Memory B cell (primary cell): Measurements from ENCODE around the gene ADM5.

Experiments
- ATAC-seq: fragments of 150-1000 bp; cut with Tn5 transposase; 2 replicates; pipeline ENCODE4 v1.10.0; 2021; ENCODE audit warnings: low read depth, mild to moderate bottlenecking, moderate library complexity
- DNase-seq, 2 donors: peaks; one replicate each; pipeline ENCODE4 v3.0.0; 2022; ENCODE audit warnings: low spot score in 2 of 2
- H3K27ac Mint-ChIP-seq: one replicate; pipeline ENCODE4 v1.8.0; 2022; ENCODE audit warnings: mild to moderate bottlenecking, moderate library complexity, mixed read lengths
- H3K27me3 Mint-ChIP-seq: one replicate; pipeline ENCODE4 v1.8.0; 2022; ENCODE audit warnings: mixed read lengths
- H3K36me3 Mint-ChIP-seq: one replicate; pipeline ENCODE4 v1.8.0; 2022; ENCODE audit warnings: mild to moderate bottlenecking, mixed read lengths
- H3K4me1 Mint-ChIP-seq: one replicate; pipeline ENCODE4 v1.8.0; 2022; ENCODE audit warnings: mixed read lengths
- H3K4me3 Mint-ChIP-seq: one replicate; pipeline ENCODE4 v1.8.0; 2022; ENCODE audit warnings: mild to moderate bottlenecking, moderate library complexity, mixed read lengths
- H3K9me3 Mint-ChIP-seq: one replicate; pipeline ENCODE4 v1.8.0; 2022; ENCODE audit warnings: mixed read lengths

ADM5 gene

GRCh38 chr19:49665351-49666119 lies 23.9 kb upstream of the ADM5 start, which contains the start of the genes BCL2L12 and IRF3:
BCL2L12 (plus strand) TSS chr19:49665933; CDS start chr19:49666693, 760 bp downstream.
IRF3 (minus strand) TSS chr19:49665857; CDS start chr19:49664838, 1,019 bp downstream.
- H3K9me3 Mint-ChIP-seq = no peaks in the 10 kb centered on the region
- peaks cover 27% of the 10 kb centered on the region for H3K4me1 Mint-ChIP-seq
- H3K27ac Mint-ChIP-seq = peak within 1 kb of the TSS; percentile 90
- DNase-seq (peak; percentile 99 to 100), ATAC-seq (peak; percentile 90)
- no peaks in the 10 kb centered on the region for H3K27me3 Mint-ChIP-seq
- H3K4me3 Mint-ChIP-seq = peak within 1 kb of the TSS; percentile 95
- H3K36me3 Mint-ChIP-seq = peaks cover 7% of the 10 kb centered on the region

GRCh38 chr19:49666120-49666444 lies 23.3 kb upstream of the ADM5 start:
- Mint-ChIP-seq H3K27ac (peak overlapping the region; percentile 90), H3K9me3 (no peaks in the 10 kb centered on the region), H3K36me3 (peaks cover 7% of the 10 kb centered on the region), H3K4me1 (peaks cover 27% of the 10 kb centered on the region), H3K27me3 (no peaks in the 10 kb centered on the region), H3K4me3 (peak overlapping the region; percentile 95)
- peak; percentile 1 for ATAC-seq
- DNase-seq = no peak

- ATAC-seq (no peak), DNase-seq (no peak)
- Mint-ChIP-seq H3K4me1 (peaks cover 34% of the 10 kb centered on the region), H3K4me3 (no peak overlapping the region), H3K36me3 (peaks cover 5% of the 10 kb centered on the region), H3K27ac (no peak overlapping the region), H3K27me3 (no peaks in the 10 kb centered on the region), H3K9me3 (no peaks in the 10 kb centered on the region)
Measured at GRCh38 chr19:49667473-49667872, 21.9 kb upstream of the ADM5 start.

- no peaks in the 10 kb centered on the region for H3K9me3 Mint-ChIP-seq
- H3K4me1 Mint-ChIP-seq = peaks cover 35% of the 10 kb centered on the region
- H3K27me3 Mint-ChIP-seq = no peaks in the 10 kb centered on the region
- peaks cover 4% of the 10 kb centered on the region for H3K36me3 Mint-ChIP-seq
- DNase-seq = no peak
- no peak overlapping the region for H3K27ac Mint-ChIP-seq
- ATAC-seq = no peak
- no peak overlapping the region for H3K4me3 Mint-ChIP-seq
Measured at GRCh38 chr19:49669516-49669915, 19.9 kb upstream of the ADM5 start.

DNA sequence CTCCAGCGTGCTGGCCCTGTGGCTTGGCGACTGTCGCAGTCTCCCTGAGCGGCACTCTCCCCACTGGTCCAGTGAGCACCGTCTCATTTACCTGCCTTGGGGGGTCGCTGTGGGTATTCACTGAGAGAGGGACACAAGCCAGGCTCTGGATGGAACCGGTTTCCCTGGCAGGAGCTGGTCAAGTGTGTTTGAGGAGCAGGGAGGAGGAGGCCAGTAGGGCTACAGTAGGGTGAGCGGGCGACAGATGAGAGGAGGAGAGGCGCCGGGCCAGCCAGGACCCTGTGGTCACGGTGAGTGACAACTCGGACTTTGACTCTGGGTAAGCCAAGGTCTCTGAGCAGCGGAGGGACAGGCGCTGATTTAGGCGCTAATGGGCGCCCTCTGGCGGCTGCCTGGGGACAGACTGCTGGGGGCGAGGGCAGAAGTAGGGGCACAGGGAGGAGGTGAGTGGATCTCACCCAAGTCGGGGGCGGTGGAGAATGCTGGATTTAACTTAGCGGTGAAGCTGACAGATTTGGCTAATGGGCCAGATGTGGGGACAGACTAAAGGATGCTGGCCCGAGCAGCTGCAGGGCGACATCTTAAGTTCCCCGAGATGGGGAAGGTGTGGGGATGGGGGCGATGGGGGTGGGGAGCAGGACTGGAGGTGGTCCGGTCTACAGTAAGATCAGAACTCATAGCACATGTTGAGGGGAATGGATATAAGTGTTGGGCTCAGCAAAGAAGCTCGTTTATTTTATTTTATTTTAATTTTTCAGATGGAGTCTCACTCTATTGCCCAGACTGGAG lies 17.1 kb upstream of the ADM5 start:
- Mint-ChIP-seq H3K4me3 (peak overlapping the region; percentile 61), H3K36me3 (no peaks in the 10 kb centered on the region), H3K4me1 (peaks cover 25% of the 10 kb centered on the region), H3K27ac (peak overlapping the region; percentile 56), H3K9me3 (no peaks in the 10 kb centered on the region), H3K27me3 (no peaks in the 10 kb centered on the region)
- ATAC-seq = no peak
- peak; percentile 71 to 78 for DNase-seq

DNA sequence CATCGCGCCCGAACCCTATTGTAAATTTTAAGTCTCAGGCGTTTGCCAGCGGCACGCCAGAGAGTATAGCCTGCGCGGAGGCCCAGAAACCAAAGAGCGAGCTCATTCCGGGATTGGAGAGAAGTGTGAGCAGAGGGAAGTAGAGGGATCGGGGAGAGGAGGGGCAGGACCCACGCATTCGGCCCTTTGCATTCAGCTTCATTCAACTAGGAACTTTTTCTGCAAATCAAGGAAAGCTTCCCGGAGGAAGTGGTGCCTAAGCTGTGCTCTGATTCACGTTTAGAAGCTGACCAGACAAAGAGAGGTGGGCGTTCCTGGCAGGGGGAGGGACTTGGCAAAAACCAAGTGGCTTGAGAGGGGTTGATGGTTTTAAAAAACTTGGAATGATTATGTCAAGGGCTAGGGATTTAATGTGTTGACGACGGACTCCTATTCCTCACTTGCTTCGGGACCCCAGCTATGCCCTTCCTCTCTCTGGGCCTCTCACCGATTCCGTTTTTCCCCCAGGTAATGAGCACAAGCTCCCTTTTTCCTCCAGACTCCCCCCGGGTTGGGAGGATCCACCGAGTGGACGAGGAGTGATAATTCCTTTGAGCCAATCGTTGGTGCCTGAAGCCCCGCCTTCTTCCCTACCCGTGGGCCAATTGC lies 13.1 kb upstream of the ADM5 start:
- Mint-ChIP-seq H3K27me3 (no peaks in the 10 kb centered on the region), H3K4me3 (peak overlapping the region; percentile 99), H3K4me1 (peaks cover 38% of the 10 kb centered on the region), H3K36me3 (peaks cover 5% of the 10 kb centered on the region), H3K27ac (peak overlapping the region; percentile 97), H3K9me3 (no peaks in the 10 kb centered on the region)
- peak; percentile 9 for ATAC-seq
- peak in 1 of 2 donors; percentile 57 for DNase-seq

GRCh38 chr19:49676784-49677230 lies 12.6 kb upstream of the ADM5 start:
- peak overlapping the region; percentile 97 for H3K27ac Mint-ChIP-seq
- H3K27me3 Mint-ChIP-seq = no peaks in the 10 kb centered on the region
- DNase-seq (peak; percentile 89 to 97), ATAC-seq (peak; percentile 68)
- peak overlapping the region; percentile 99 for H3K4me3 Mint-ChIP-seq
- H3K4me1 Mint-ChIP-seq = peaks cover 38% of the 10 kb centered on the region
- H3K9me3 Mint-ChIP-seq = no peaks in the 10 kb centered on the region
- H3K36me3 Mint-ChIP-seq = peaks cover 5% of the 10 kb centered on the region

- DNase-seq (peak; percentile 65 to 70), ATAC-seq (peak; percentile 16)
- Mint-ChIP-seq H3K9me3 (no peaks in the 10 kb centered on the region), H3K4me1 (peaks cover 32% of the 10 kb centered on the region), H3K27me3 (no peaks in the 10 kb centered on the region), H3K4me3 (peak within 1 kb of the TSS; percentile 99), H3K36me3 (peaks cover 5% of the 10 kb centered on the region), H3K27ac (peak within 1 kb of the TSS; percentile 97)
Measured at GRCh38 chr19:49677231-49677900, 12.0 kb upstream of the ADM5 start, which contains the start of gene PRMT1. PRMT1 (plus strand) TSS chr19:49677271; CDS start chr19:49677281, 10 bp downstream.

DNA sequence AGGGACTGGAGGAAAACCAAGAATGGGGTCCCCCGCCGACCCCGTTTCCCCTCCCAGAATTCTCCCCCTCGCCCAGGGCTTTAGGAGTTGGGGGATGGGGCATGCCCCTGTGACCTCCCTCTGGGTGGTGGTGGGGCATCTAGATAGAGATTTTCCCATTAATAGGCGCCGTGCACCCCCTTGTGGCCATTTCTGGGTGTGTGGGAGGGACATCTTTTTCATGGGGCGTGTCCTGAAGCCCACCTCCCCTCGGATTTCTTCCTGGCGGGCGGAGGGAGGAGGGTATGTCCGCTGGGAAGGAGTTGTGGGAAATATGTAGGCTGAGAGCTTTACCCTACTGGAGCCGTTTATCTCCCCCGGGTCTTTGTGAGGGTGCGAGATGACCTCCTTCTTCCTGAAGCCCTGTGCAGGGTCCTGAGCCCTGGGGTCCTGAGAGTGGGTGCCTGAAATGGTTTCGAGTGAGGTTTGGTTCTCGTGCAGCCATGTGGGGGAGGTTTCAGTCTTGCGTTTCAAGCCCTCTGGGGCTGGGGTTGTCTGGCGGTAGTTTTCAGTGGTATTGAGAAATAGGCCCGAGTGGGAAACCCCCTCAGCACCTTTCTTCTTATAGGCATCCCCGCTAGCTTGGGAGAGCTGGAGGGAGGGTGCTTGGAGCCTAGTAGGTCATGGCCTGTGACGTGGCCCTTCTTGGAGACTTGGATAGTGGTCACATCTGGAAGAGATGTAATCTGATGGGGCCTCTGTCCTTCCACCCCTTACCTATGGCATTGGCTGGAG lies 11.3 kb upstream of the ADM5 start:
- Mint-ChIP-seq H3K27me3 (no peaks in the 10 kb centered on the region), H3K4me1 (peaks cover 30% of the 10 kb centered on the region), H3K4me3 (peak overlapping the region; percentile 95), H3K27ac (peak overlapping the region; percentile 97), H3K36me3 (peaks cover 5% of the 10 kb centered on the region), H3K9me3 (no peaks in the 10 kb centered on the region)
- peak; percentile 80 to 83 for DNase-seq
- peak; percentile 25 for ATAC-seq

DNA sequence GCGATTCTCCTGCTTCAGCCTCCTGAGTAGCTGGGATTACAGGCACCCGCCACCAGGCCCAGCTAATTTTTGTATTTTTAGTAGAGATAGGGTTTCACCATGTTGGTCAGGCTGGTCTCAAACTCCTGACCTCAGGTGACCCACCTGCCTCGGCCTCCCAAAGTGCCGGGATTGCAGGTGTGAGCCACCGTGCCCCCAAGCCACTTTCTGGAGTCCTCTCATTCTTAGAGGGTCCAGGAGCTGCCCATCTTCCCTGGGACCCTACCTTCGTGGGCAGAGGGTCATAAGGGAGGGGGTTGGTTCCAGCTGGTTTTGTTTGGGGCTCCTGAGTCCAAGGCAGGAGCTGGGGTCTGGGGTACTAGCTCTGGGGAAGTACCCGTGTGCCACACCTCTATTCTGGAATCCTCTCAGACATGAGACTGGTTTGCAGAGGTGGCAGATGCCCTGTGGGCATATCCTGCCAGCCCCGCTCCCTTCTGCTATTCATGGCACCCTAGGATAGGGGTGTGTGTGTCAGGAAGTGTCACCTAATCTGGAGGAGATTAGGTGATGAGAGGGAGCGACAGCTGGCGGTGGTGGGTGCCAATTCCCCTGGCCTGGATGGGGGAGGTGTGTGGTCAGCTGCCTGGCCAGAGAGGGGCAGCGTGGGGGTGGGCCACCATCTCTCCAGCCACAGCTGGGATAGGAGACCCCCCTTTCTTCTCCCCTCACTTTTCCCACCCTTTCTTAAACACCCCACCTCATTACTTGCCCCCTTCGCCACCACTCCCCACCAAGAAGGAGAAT lies 10.2 kb upstream of the ADM5 start:
- Mint-ChIP-seq H3K27ac (peak overlapping the region; percentile 97), H3K9me3 (no peaks in the 10 kb centered on the region), H3K4me1 (peaks cover 26% of the 10 kb centered on the region), H3K36me3 (peaks cover 12% of the 10 kb centered on the region), H3K4me3 (peak overlapping the region; percentile 95), H3K27me3 (no peaks in the 10 kb centered on the region)
- ATAC-seq (no peak), DNase-seq (no peak)

DNA sequence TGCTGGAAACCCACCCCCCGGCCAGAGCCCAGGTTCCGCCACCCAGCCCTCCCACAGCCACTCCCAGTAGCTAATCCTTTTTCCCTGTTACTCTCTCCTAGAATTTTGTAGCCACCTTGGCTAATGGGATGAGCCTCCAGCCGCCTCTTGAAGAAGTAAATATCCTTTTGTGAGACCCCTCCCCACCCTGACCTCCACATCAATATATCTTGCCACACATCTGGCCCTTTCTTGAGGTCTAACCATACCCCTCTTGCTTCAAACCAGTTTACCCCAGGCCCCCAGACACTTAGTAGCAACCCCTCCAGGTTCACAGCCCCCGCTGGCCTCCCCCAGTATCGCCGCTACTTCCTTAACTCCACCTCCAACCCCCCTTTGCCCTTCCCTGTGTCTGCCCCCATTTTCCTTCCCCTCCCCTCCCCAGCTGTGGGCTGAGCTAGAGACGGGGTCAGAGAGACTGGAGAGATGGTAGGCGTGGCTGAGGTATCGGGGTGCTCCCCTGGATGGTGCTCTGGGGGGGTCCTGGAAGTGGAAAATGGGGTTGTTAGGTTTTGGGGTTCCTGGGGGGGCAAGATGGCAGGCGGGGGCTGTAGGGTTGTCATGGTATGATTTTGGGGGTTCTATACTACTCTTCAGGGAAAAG lies 9.5 kb upstream of the ADM5 start:
- Mint-ChIP-seq H3K4me1 (peaks cover 26% of the 10 kb centered on the region), H3K27ac (peak overlapping the region; percentile 97), H3K36me3 (peaks cover 16% of the 10 kb centered on the region), H3K9me3 (no peaks in the 10 kb centered on the region), H3K4me3 (peak overlapping the region; percentile 58), H3K27me3 (no peaks in the 10 kb centered on the region)
- no peak for ATAC-seq
- no peak for DNase-seq
